Endothelial cell of umbilical vein (primary cell): ENCODE measurements around the gene ETS1. TPM values are rescaled to one million over a fixed set of nuclear protein-coding genes. Genes with fewer than 3 reads are reported as not detected.

Experiments used
- BruUV-seq: library from RNA; stranded (reverse); fragments of 400-500 nt; replicated peaks from 2 replicates; lab custom pipeline; 2021; lab: Mats Ljungman, UMichigan
- CTCF ChIA-PET: fragments of 300-600, 350-600 bp; sonication (Branson Sonifier 250); formaldehyde crosslinking; loops from one replicate; lab custom pipeline; 2021; ENCODE audit warnings: antibody characterized with exemption, inconsistent platforms; lab: Charles Lee
- POLR2A ChIA-PET: fragments of 300-600, 350-600 bp; sonication (Branson Sonifier 250); formaldehyde crosslinking; loops from one replicate; lab custom pipeline; 2021; ENCODE audit warnings: antibody characterized with exemption, inconsistent platforms; lab: Charles Lee
- DNase-seq: peaks from one replicate; pipeline ENCODE4 v3.0.0-alpha.2; 2011; ENCODE audit warnings: low read depth, low spot score
- FAIRE-seq: peaks from 2 replicates; lab custom pipeline; 2011; peaks lifted over from hg19 to GRCh38; lab: Jason Lieb, UNC
- H2AFZ ChIP-seq: 2 replicates; pipeline ENCODE4 v1.6.0; 2012; ENCODE audit warnings: low read depth, low read length, control low read depth, inconsistent platforms
- H3K27ac ChIP-seq: 2 replicates; pipeline ENCODE4 v1.5.1; 2011; ENCODE audit warnings: low read depth, mild to moderate bottlenecking, control low read depth, low read length, moderate library complexity; ENCODE audit not compliant: insufficient read depth
- H3K27me3 ChIP-seq, 2 experiments: 2 replicates each; pipeline versions ENCODE4 v1.6.0 to v1.6.1; 2011; ENCODE audit warnings: low read length in 2 of 2, mixed read lengths in 1 of 2; ENCODE audit not compliant: control insufficient read depth in 2 of 2, insufficient read depth in 2 of 2
- H3K36me3 ChIP-seq, 2 experiments: 2 replicates in 1 of 2; 3 replicates in 1 of 2; pipeline ENCODE4 v1.5.1; 2011; ENCODE audit warnings: low read length in 2 of 2, mild to moderate bottlenecking in 1 of 2, moderate library complexity in 1 of 2; ENCODE audit not compliant: control insufficient read depth in 2 of 2, insufficient read depth in 2 of 2; ENCODE audit errors: extremely low read depth in 1 of 2
- H3K4me1 ChIP-seq: 3 replicates; pipeline ENCODE4 v1.5.1; 2011; ENCODE audit warnings: mild to moderate bottlenecking, low read length; ENCODE audit not compliant: control insufficient read depth, insufficient read depth; ENCODE audit errors: extremely low read depth
- H3K4me2 ChIP-seq: 2 replicates; pipeline ENCODE4 v1.6.1; 2011; ENCODE audit warnings: low read length, control low read depth, mixed read lengths; ENCODE audit not compliant: insufficient read depth
- H3K4me3 ChIP-seq, 3 experiments: fragments of 200-600 bp in 1 of 3; sonication (generic), shearing (Covaris generic) in 1 of 3; replicated peaks in 1 of 3; 2 replicates each; pipeline ENCODE4 v1.5.1; 2011 to 2016; ENCODE audit warnings: control low read depth in 3 of 3, low read length in 3 of 3, mild to moderate bottlenecking in 2 of 3, inconsistent platforms in 1 of 3, low read depth in 1 of 3, moderate library complexity in 1 of 3; ENCODE audit not compliant: insufficient read depth in 1 of 3
- H3K79me2 ChIP-seq: 2 replicates; pipeline ENCODE4 v1.6.0; 2012; ENCODE audit warnings: low read length, inconsistent platforms; ENCODE audit not compliant: control insufficient read depth, insufficient read depth
- H3K9ac ChIP-seq: replicated peaks from 2 replicates; pipeline ENCODE3; 2011; ENCODE audit warnings: low read length, control low read depth; ENCODE audit not compliant: insufficient read depth; ENCODE audit errors: extremely low read depth
- H3K9me1 ChIP-seq: replicated peaks from 3 replicates; pipeline ENCODE4 v1.6.0; 2011; ENCODE audit warnings: mild to moderate bottlenecking, low read length; ENCODE audit not compliant: control insufficient read depth, insufficient read depth; ENCODE audit errors: extremely low read depth
- H3K9me3 ChIP-seq: replicated peaks from 2 replicates; pipeline ENCODE4 v1.5.1; 2012; ENCODE audit warnings: low read length, inconsistent platforms; ENCODE audit not compliant: control insufficient read depth, insufficient read depth
- H4K20me1 ChIP-seq: replicated peaks from 2 replicates; pipeline ENCODE3; 2011; ENCODE audit warnings: mild to moderate bottlenecking, low read length; ENCODE audit not compliant: control insufficient read depth, insufficient read depth; ENCODE audit errors: extremely low read depth
- EZH2 ChIP-seq: IDR thresholded peaks from 2 replicates; pipeline ENCODE4 v1.6.1; 2012; ENCODE audit warnings: borderline replicate concordance, low read depth, mild to moderate bottlenecking, moderate library complexity, low read length, inconsistent platforms; ENCODE audit not compliant: severe bottlenecking
- FOS ChIP-seq: IDR thresholded peaks from 2 replicates; pipeline ENCODE4 v1.6.1; 2011; ENCODE audit warnings: mild to moderate bottlenecking, low read length, moderate library complexity, borderline replicate concordance; ENCODE audit not compliant: insufficient read depth
- GATA2 ChIP-seq: IDR thresholded peaks from 2 replicates; pipeline ENCODE4 v1.7.0; 2011; ENCODE audit warnings: low read depth, mild to moderate bottlenecking, moderate library complexity, mixed read lengths, low read length; ENCODE audit not compliant: insufficient read length, insufficient read depth
- JUN ChIP-seq: IDR thresholded peaks from 2 replicates; pipeline ENCODE4 v1.6.1; 2011; ENCODE audit warnings: borderline replicate concordance, low read depth; ENCODE audit not compliant: insufficient read length, insufficient read depth
- MYC ChIP-seq: IDR thresholded peaks from one replicate; pipeline ENCODE4 v1.6.1; 2011; ENCODE audit warnings: mild to moderate bottlenecking, low read depth, low read length
- POLR2A ChIP-seq: IDR thresholded peaks from 2 replicates; pipeline ENCODE4 v1.6.1; 2012; ENCODE audit warnings: low read depth, mild to moderate bottlenecking, control low read depth, low read length
- POLR2AphosphoS5 ChIP-seq: IDR thresholded peaks from 2 replicates; pipeline ENCODE4 v1.6.1; 2012; ENCODE audit warnings: low read depth, mild to moderate bottlenecking, control low read depth, low read length, moderate library complexity; ENCODE audit not compliant: insufficient read depth
- dilution Hi-C: fragments of 300-500 bp; cut with MboI; formaldehyde crosslinking; loops from one replicate; pipeline ENCODE4 v1.15.0; 2019; ENCODE audit warnings: low sequenced_read_pairs; ENCODE audit not compliant: extremely low pct_ligation_motif_present
- intact Hi-C: fragments of 100-400 bp; cut with micrococcal nuclease; formaldehyde crosslinking; loops from one replicate; pipeline ENCODE4 v1.10.0; 2022
- polyA plus RNA-seq, 4 experiments: library from polyadenylated mRNA; depleted of rRNA in 3 of 4; stranded (reverse) in 3 of 4; unstranded in 1 of 4; fragments of >200 nt; gene quantifications; 2 replicates each; pipeline versions ENCODE4 v1.2.1 to v1.2.3, GENCODE V29; 2011 to 2012; ENCODE audit warnings: missing spikeins in 1 of 4
- total RNA-seq: library from RNA; stranded (reverse); gene quantifications from 2 replicates; pipeline ENCODE4 v1.2.3, GENCODE V29; 2021
- TF ChIP-seq, protein P1 (sequence below): IDR thresholded peaks from 2 replicates; pipeline ENCODE4 v1.6.1; 2011; ENCODE audit not compliant: insufficient read depth, insufficient read length
- TF ChIP-seq, protein P2 (sequence below), 2 donors: IDR thresholded peaks; 1 replicate in 1 of 2; 2 replicates in 1 of 2; pipeline ENCODE4 v1.5.1; 2011; ENCODE audit warnings: low read length in 2 of 2, mild to moderate bottlenecking in 2 of 2, moderate library complexity in 2 of 2, control low read depth in 1 of 2, inconsistent platforms in 1 of 2, low read depth in 1 of 2; ENCODE audit not compliant: insufficient read depth in 1 of 2; ENCODE audit errors: extremely low read depth in 1 of 2

The ETS1 gene
- total and polyA plus RNA-seq, 2 donors (not counting 3 experiments of a cell fraction or from before 2014, with no cell fraction given): 34.2 to 115 TPM

DNA sequence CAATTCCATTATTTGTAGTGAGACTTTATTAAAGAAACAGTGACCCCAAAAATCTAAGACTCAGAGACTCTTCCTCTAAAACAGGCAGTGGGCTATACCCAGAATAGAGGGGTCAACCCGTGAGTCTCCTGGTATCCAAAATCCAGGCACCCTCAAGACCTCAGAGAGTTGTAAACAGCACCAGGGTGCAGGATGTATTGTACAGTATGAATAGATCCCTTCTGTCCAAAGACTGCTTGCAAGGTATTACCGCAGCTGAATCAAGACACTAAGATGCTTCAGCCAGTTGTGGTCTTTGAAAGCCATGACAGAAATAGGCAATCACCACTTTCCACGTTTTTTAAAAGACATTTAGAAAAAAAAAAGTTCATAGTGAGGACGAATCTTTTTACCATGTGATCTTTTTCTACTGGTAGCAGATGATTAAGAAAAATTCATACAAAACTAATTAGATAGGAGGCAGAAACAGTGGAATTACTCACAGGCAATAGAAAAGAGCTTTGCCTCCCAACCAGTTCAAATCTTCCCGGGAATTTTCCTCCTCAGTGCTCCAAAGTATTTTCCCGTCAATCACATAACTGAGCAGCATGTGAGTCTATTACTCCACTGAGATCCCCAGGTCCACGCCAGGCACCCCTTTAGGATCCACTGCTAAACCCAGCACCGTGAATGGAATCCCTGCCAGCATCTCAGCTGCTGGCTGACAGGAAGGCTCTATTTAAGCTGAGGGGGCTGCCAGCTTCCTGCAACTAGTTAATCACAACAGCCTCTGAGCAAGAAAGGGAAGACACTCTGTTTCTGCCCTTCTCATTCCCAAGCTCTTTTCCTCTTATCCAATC is 113.1 kb downstream of the ETS1 start:
- Histone ChIP-seq H3K4me2 (no peak overlapping the region), H3K27me3 (no peaks in the 10 kb centered on the region), H3K9me1 (no peaks in the 10 kb centered on the region), H3K36me3 (peaks cover 8 to 19% of the 10 kb centered on the region in 2 experiments), H3K4me3 (no peak overlapping the region), H3K9me3 (no peaks in the 10 kb centered on the region), H4K20me1 (no peaks in the 10 kb centered on the region), H3K4me1 (peaks cover 26% of the 10 kb centered on the region), H3K27ac (peak overlapping the region; percentile 6), H3K79me2 (peaks cover 39% of the 10 kb centered on the region), H2AFZ (no peak overlapping the region), H3K9ac (no peak overlapping the region)
- intact Hi-C loops: loop anchor here (5.0 kb wide), 1 partner anchor 158 kb away; no protein-coding TSS in a partner anchor
- ChIA-PET CTCF (interaction anchor here (0.7 to 1.4 kb wide), 13 partner anchors 10 to 317 kb away, joined by 3 to 5 read pairs (median 4); no protein-coding TSS in a partner anchor), POLR2A (no interaction called here)
- BruUV-seq: no TSS peak
- peak; percentile 57 for DNase-seq
- TF ChIP-seq POLR2A (no peak), POLR2AphosphoS5 (no peak), MYC (no peak), GATA2 (no peak), FOS (no peak), JUN (no peak), EZH2 (no peak)
- TF ChIP-seq, protein P1, sequence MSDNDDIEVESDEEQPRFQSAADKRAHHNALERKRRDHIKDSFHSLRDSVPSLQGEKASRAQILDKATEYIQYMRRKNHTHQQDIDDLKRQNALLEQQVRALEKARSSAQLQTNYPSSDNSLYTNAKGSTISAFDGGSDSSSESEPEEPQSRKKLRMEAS: no peak
- TF ChIP-seq, protein P2, sequence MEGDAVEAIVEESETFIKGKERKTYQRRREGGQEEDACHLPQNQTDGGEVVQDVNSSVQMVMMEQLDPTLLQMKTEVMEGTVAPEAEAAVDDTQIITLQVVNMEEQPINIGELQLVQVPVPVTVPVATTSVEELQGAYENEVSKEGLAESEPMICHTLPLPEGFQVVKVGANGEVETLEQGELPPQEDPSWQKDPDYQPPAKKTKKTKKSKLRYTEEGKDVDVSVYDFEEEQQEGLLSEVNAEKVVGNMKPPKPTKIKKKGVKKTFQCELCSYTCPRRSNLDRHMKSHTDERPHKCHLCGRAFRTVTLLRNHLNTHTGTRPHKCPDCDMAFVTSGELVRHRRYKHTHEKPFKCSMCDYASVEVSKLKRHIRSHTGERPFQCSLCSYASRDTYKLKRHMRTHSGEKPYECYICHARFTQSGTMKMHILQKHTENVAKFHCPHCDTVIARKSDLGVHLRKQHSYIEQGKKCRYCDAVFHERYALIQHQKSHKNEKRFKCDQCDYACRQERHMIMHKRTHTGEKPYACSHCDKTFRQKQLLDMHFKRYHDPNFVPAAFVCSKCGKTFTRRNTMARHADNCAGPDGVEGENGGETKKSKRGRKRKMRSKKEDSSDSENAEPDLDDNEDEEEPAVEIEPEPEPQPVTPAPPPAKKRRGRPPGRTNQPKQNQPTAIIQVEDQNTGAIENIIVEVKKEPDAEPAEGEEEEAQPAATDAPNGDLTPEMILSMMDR (IDR thresholded peaks at IDR 0.05; ENCODE audit: extremely low read depth in 1 of 2, insufficient read depth in 1 of 2, low read depth in 1 of 2, low read length in 2 of 2): no peak
- peak; percentile 26 for FAIRE-seq
- dilution Hi-C loops: no loop called here
